IPS-11a (cell line): ENCODE data around the gene VDAC2.

Source experiments
- H3K4me3 ChIP-seq: one replicate; pipeline ENCODE4 v1.5.1; 2013; ENCODE audit warnings: low read depth, low read length, control low read depth

VDAC2 gene

DNA sequence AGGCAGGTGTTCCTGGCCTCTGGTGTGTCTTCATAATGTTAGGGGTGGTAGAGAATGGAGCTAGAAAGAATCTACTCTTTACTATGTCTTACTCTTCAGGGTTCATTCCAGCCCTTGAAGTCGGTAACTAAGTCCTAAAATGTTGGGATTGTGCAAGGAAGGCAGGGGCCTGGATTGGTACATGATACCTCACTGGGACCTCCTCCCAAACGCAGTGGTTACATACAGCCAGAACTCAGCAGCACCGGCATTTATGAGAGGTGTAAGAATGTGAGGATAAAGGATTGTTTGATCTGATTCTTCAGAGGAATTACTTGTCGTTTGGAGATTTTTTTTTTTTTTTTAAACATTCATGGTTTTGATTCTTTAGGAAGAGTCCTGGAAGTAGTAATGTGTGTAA is 18.2 kb downstream of the VDAC2 start:
- H3K4me3 ChIP-seq, result no peak overlapping the region

DNA sequence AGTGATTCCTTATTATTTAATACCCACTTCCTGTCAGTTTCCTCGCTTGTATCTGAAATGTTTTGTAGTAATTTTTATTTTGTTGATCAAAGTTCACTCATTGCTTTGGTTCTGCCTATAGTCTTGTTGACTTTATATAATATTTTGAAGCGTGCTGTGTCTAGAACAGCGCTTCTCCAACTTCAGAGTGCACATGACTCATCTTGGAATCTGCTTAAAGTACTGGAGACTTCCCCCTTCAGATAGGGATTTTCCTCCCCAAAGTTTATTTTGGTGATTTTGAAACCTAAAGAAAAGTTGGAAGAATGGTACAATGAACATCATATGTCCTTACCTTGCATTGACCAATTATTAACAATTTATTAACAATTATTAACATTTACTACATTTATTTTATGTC is 19.4 kb downstream of the VDAC2 start:
- no peak overlapping the region for H3K4me3 ChIP-seq

DNA sequence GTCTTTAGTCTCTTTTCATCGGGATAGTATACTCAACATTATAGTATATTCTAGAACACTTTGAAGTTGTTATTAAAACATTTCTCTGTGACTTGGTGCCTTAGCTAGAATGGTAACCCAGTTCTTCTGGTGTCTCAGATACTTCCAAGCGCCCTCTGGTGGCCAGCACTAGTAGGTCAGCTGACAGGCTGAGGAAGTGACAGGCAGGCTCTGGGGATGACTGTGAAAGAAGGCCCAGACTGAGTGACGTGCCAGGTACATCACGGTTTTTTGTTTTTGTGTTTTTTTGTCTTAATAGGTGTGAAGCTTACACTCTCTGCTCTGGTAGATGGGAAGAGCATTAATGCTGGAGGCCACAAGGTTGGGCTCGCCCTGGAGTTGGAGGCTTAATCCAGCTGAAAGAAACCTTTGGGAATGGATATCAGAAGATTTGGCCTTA is 20.0 kb downstream of the VDAC2 start:
- no peak overlapping the region for H3K4me3 ChIP-seq

DNA sequence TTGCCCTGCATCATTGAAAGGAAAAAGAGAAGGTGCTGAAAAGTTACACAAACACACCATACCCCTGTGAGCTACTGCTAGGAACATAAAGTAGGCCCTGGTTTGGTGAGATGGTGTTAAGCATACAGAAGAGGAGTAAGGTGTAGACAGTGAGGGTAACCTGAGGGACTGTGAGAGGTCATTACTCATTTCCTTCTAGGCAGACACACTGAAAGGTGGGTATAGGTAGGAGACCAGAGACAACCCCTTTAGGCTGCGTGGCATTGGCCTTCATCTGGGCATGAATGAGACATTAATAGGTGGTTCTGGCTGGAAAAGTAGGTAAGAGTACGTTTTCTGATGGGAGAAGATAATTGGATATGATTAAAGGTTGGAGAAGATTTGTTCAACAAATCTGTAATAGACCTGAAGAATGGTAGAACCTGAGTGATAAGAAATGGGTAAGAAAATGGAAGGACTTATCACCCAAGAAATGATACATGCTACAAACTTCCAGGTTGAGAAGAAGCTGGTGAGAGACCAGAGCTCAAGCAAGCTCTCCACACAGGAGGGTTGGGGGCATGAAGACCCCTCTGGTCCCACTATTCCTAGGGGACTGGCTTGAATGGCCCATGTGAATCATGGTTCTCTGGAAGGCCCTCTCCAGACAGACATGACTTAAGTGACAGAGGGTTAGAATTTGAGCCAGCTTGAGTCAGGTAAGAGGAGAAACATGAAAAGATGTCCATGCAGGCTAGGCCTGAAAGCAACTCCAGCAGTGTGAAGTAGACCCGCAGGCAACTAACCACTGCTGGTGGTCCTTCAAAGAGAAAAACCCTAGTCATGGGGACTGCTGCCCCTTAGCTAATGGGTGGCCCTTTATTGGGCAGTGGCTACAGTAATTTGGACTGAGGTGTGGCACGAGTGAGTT is 21.3 kb downstream of the VDAC2 start:
- no peak overlapping the region for H3K4me3 ChIP-seq

DNA sequence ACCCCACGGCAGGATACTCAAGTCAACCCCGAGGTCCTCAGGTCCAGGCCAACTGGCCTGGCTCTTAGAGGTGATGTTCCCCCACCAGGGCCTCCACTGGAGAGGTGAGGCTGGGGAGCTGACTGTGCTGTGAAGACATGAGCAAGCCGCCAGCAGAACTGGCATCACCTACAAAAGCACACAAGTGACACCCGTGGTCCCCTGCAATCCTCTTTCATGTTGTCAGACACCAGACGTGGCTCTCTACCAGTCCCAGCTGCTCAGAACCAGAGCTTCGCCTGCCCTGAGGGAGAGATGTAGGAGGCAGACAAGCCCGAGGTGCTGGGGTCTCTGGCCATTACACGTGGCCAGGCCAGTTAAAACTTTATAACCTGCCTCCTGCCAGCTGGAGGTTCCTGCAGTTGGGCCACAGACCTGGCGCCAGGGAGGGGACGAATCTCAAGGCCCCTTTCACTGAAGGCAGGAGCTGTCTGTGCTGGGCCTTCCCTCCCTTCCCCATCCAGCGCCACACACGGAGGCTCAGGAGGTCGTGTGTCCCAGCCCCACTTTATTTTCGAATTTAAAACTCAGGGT is 22.9 kb downstream of the VDAC2 start:
- H3K4me3 ChIP-seq, result peak overlapping the region; percentile 20

- peak overlapping the region; percentile 62 for H3K4me3 ChIP-seq
Measured at GRCh38 chr10:75234017-75234682, 23.6 kb downstream of the VDAC2 start.

DNA sequence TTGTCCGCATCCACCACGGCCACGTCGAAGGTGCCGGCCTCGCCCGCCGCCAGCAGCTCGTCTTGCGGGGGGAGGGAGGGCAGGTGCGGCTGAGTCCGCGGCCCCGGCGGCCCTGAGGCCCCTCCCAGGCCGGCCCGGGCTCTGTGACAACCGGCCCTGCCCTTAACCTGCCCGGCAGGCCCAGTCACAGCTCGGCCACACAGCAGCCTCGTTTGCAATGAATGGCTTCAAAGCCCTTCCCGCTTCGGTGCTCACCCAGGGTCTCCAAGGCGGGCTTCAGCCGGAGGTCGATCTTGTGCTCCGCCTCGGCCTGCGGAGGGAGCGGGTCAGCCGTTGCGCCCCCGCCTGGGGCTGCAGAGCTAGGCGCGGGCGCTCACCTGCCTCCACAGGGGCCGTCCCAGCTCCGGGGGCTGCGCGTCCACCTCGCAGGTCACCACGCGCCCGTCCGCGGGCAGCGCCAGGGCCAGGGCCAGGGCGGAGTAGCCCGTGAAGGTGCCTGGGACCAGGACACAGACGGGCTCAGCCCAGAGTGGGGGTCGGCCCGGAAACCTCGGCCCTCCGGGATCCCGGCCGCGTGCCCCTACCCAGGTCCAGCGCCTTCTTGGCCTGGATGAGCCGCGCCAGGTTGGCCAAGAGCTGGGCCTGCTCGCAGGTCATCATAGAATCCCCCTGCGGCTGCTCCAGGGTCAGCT is 24.2 kb downstream of the VDAC2 start:
- peak overlapping the region; percentile 62 for H3K4me3 ChIP-seq

DNA sequence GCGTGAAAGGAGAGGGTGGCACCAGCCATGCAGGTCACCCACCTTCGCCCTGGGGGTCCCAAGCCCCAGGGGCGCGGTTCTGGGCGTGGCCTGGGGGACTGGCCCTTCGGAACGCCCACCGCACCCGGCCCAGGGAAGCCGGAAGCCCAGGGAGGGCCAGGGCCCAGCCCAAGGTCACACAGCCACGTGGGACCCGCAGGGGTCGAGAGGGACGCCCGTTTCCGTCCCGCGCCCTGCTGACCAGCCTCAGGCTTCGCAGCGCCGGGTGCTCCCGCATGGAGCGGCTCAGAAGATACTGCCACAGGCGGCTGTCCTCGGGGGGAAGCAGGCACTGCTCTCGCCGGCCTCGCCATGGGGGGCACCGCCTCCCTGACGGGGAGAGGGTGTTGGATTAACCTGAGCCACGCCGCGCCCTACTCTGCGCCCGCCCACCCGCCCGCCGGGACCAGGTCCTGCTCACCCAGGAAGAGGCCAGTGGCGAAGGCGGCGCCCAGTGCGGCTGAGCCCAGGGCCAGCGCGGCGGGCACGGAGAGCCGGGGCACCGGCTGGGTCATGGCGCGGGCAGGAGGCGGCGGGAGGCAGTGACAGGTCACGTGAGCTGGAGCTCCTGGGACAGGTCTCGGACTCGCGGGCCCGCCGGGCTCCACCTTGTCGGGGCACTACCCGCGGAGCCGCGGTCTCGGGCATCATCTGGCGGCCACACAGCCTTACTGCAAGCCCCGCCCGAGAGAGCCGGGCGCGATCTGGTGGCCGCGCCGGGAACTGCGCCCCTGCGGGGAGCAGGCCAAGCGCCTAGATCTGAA is 25.0 kb downstream of the VDAC2 start, which contains the start of gene COMTD1:
COMTD1 (minus strand) TSS at position 583 of the 803 bp plus-strand sequence; CDS start at position 554, 29 bp downstream.
- peak within 1 kb of the TSS; percentile 62 for H3K4me3 ChIP-seq

DNA sequence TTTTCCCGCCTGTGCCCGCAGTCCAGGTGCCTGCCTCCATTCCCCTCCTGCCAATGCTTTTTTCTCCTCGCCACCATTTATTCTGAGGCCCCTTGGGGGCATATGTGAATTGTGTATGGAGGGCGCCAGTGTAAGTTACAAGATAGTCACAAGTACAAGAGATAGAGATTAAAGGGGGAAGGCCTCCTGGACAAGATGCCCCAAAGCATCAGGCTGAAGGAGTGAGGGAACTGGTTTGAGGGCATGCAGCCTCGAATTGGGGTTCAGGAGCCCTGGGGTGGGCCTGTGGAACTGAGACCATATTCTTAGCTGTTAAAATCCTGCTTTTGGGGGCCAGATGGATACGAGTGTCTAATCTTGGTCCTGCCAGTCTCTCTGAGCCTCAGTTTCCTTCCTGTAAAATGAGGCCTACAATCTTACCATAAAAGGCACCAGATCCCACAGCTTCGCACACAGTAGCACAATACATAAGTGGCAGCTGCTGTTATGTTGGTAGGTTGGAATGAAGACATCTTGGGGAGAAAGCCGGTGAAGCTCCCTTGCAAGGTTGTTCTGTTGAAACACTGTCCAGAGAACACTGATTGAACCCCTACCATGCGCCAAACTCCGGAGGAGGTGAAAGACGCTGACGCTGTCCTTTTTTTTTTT is 25.7 kb downstream of the VDAC2 start:
- H3K4me3 ChIP-seq, result no peak overlapping the region

DNA sequence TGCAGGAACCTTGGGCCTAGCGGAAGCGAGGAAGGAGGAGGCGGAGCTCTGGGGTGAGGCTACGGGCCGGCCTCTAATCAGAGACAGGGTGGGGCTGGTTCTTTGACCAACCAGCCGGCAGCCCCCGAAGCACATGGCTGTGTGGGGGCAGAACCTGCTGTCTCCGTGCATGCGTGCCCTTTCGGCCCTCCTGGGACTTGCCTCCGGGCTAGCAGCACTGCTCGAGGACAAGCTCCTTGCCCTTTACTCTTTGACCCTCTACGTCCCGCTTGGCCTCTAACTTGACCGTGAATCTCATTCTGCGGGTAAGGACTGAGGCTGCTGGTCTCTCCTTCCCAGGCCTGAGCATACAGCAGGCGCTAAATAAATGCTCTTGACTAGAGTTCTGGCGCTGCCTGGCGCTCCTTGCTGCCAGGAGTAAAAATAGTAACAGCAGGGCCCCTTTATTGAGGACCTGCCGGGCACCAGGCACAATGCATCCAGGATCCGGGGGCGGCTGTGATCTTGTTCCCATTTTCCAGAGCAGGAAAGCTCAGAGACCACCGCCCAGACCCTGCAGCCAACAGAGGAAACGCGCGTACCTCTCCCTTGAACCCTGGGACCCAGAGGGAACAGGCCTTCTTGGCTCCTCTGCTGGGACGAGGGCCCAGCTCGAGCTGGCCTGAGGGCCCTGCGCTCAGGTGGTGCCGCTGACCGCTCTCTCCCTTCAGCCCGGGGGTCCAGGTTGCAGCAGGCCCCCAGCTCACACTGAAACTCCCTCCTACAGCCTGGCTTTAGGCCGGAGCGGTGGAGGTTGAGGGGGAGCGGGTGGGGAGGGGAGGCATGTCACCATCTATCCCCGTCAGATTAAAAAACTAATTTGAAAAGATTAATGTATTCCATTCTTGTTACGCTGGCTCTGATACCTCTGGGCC is 27.8 kb downstream of the VDAC2 start:
- no peak overlapping the region for H3K4me3 ChIP-seq

DNA sequence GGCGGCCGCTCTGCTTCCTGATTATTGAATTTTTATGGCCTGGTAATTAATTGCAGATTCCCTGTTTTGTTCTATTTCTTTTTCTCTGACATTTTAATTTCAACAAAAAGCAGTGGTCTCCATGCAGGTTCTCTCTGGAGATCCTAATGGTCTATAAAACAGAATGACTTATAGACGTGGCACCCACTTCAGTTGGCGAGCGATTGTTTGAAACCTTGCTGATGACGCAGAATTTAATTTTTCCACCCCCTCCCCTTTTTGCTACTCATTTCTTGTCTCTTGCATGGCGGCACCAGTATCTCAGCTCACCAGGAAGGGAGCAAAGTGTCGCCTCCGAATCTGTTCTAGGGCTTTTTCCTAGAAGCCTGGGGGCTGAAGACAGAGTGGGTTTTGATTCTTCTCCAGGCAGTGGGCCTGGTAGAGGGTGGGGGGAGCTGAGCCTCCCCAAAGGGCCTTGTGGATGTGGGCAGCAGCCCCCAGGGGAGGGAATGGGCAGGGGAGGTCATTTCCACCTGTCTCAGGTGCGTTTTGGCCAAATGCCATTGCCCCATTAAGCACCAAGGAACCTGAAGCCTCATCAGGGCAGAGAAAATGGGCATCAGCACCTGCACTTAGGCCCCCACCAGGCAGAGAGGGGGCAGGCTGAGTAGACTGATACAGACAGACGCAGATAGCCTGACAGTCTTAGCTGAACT is 28.6 kb downstream of the VDAC2 start:
- H3K4me3 ChIP-seq, result no peak overlapping the region

GRCh38 chr10:75240329-75241076 is 29.9 kb downstream of the VDAC2 start:
- H3K4me3 ChIP-seq, result no peak overlapping the region

GRCh38 chr10:75243426-75243825 is 32.8 kb downstream of the VDAC2 start:
- H3K4me3 ChIP-seq, result no peak overlapping the region

DNA sequence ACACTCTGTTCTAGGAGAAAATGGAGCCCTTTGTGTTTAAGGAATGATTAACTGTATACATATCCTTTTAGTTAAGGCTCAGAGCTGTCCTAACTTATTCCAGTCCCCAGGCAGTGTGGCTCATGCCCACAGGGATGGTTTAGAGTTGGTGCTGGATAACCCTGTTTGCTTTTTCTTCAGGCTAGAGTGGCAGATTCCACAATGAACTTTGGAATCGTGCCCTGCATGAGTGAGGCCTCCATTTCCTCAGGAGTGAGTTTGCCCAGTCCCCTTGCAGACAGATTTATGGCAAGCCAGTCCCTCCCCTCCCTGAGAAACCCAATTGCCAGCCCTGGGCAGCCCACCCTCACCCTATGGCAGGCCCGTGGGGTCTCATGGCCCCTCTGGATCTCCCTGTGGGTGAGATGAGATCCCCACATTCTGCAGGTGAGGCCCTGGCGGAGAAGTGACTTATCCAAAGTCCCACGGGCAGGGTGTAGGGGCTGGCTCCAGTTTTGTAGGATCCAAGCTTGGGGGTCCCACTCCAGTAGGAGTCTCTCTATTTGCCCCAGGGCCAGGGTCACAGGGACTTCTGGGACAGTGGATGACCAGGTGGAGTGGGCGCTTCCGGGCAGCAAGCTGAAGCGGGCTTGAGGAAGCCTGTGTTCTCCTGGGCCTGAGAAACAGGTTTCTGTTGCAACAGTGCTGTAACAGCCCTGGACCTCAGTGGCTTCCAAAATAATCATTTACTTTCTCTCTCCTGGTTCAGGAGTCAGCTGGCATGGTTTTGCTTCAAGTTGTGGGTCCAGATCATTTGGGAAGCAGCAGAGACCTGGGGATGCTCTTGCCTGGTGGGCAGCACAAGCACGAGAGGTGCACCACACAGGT is 34.1 kb downstream of the VDAC2 start:
- H3K4me3 ChIP-seq, result no peak overlapping the region

DNA sequence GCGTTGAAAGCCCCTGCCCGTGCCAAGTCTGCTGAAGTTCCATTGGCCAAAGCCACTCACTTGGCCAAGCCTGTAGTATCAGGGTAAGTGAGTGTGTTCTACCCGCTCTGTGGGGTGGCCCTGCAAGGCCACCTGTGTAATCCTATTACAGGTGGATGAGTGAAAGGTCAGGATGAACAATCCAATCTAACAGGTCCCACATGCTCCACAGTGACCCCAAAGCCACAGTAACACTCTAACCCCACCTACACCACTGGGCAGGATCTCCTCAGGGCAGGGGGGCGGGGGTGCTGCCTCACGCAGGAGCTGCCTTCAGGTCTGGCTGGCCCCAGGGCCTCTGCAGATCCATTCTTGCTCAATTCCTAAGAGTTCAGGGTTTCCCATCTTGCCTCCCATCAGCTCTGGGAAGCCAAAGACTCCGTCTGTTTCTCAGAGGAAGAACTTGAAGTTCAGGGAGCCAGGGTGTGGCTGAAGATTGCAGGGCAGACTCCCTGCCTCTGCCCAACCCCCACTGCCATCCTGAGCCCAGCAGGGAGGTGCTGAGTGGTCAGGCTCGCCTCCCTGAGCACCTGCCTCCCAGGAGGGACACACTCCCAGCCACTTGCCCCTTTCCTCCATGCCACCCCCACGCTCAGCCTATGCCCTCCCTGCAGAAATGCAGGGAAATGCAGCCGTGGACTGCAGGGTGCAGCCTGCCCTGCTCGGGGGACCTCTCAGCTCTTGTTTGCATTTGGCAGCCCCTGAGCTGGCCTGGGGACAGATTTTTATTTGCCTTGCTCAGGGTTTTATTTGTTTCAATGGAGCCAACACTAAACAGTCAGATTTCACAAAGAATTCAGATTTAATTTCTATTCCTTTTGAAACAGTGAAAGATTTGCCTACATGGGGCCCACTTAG is 35.0 kb downstream of the VDAC2 start:
- no peak overlapping the region for H3K4me3 ChIP-seq

- no peak overlapping the region for H3K4me3 ChIP-seq
Measured at GRCh38 chr10:75246506-75246905, 35.9 kb downstream of the VDAC2 start.
